Liver (tissue), 3 donors: ENCODE data around the gene THSD4.

Experiments
- FOXA1 ChIP-seq: IDR thresholded peaks from 2 replicates; pipeline ENCODE4 v1.6.1; 2016; ENCODE audit warnings: antibody characterized with exemption
- GABPA ChIP-seq, 2 donors: IDR thresholded peaks in 1 of 2; conservative IDR thresholded peaks in 1 of 2; 2 replicates each; pipeline ENCODE4 v1.6.1; 2016; ENCODE audit warnings: antibody characterized with exemption in 2 of 2, mild to moderate bottlenecking in 1 of 2, moderate library complexity in 1 of 2
- JUND ChIP-seq, 2 donors: IDR thresholded peaks; 2 replicates each; pipeline ENCODE4 v1.6.1; 2016; ENCODE audit warnings: antibody characterized with exemption in 2 of 2
- RAD21 ChIP-seq, 2 donors: IDR thresholded peaks; 2 replicates each; pipeline ENCODE4 v1.6.1; 2016; ENCODE audit warnings: antibody characterized with exemption in 2 of 2, mild to moderate bottlenecking in 2 of 2
- REST ChIP-seq: IDR thresholded peaks from 2 replicates; pipeline ENCODE4 v1.6.1; 2016; ENCODE audit warnings: antibody characterized with exemption, mild to moderate bottlenecking
- TF ChIP-seq, protein P1 (sequence below): fragments of 150-350 bp; IDR thresholded peaks from 2 replicates; pipeline ENCODE4 v1.5.1; 2017; ENCODE audit warnings: improper control_type of control experiment, low read depth, low read length; ENCODE audit not compliant: missing input control
- donor health status: healthy.
- donor health status: healthy.

- TF ChIP-seq, protein P1, sequence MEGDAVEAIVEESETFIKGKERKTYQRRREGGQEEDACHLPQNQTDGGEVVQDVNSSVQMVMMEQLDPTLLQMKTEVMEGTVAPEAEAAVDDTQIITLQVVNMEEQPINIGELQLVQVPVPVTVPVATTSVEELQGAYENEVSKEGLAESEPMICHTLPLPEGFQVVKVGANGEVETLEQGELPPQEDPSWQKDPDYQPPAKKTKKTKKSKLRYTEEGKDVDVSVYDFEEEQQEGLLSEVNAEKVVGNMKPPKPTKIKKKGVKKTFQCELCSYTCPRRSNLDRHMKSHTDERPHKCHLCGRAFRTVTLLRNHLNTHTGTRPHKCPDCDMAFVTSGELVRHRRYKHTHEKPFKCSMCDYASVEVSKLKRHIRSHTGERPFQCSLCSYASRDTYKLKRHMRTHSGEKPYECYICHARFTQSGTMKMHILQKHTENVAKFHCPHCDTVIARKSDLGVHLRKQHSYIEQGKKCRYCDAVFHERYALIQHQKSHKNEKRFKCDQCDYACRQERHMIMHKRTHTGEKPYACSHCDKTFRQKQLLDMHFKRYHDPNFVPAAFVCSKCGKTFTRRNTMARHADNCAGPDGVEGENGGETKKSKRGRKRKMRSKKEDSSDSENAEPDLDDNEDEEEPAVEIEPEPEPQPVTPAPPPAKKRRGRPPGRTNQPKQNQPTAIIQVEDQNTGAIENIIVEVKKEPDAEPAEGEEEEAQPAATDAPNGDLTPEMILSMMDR = no peak
- TF ChIP-seq RAD21 (IDR thresholded peaks at IDR 0.05) (no peak), GABPA (IDR thresholded peaks at IDR 0.05 in 1 of 2, conservative IDR thresholded peaks at IDR 0.05 in 1 of 2) (no peak), FOXA1 (no peak), REST (no peak), JUND (IDR thresholded peaks at IDR 0.05) (no peak)
Measured at GRCh38 chr15:71290881-71291635, 175.8 kb downstream of the THSD4 start.
